KMS-11 (cell line): ENCODE measurements around the gene PRSS27.

Experiments
- H2AFZ ChIP-seq: fragments of 200-600 bp; sonication (generic); 2 replicates; pipeline ENCODE4 v1.6.1; 2016; ENCODE audit warnings: antibody characterized with exemption, mixed run types, low read depth
- H3K27ac ChIP-seq: fragments of 200-600 bp; sonication (generic); 2 replicates; pipeline ENCODE4 v1.6.1; 2016; ENCODE audit warnings: mild to moderate bottlenecking, mixed run types
- H3K27me3 ChIP-seq: fragments of 200-600 bp; sonication (generic); 2 replicates; pipeline ENCODE4 v1.6.1; 2017; ENCODE audit warnings: mild to moderate bottlenecking, low read depth, mixed run types, moderate library complexity; ENCODE audit not compliant: insufficient read depth
- H3K36me3 ChIP-seq: fragments of 200-600 bp; sonication (generic); 2 replicates; pipeline ENCODE4 v1.6.1; 2017; ENCODE audit warnings: mild to moderate bottlenecking, mixed run types; ENCODE audit not compliant: insufficient read depth
- H3K4me1 ChIP-seq: fragments of 200-600 bp; sonication (generic); 2 replicates; pipeline ENCODE4 v1.6.1; 2016; ENCODE audit warnings: mild to moderate bottlenecking, low read depth, mixed run types; ENCODE audit not compliant: poor library complexity, severe bottlenecking
- H3K4me2 ChIP-seq: fragments of 200-600 bp; sonication (generic); 2 replicates; pipeline ENCODE4 v1.7.0; 2016; ENCODE audit warnings: mild to moderate bottlenecking, mixed run types
- H3K4me3 ChIP-seq: fragments of 200-600 bp; sonication (generic); IDR thresholded peaks from 2 replicates; pipeline ENCODE4 v1.6.1; 2017; ENCODE audit warnings: low read depth, low read length, mixed read lengths; ENCODE audit not compliant: insufficient read depth
- H3K79me2 ChIP-seq: fragments of 200-600 bp; sonication (generic); 2 replicates; pipeline ENCODE4 v1.6.1; 2016; ENCODE audit warnings: low read depth, mixed run types; ENCODE audit not compliant: insufficient read depth
- H3K9ac ChIP-seq: fragments of 200-600 bp; sonication (generic); 2 replicates; pipeline ENCODE4 v1.6.1; 2016; ENCODE audit warnings: mild to moderate bottlenecking, mixed run types
- H4K20me1 ChIP-seq: fragments of 200-600 bp; sonication (generic); 2 replicates; pipeline ENCODE4 v1.6.1; 2016; ENCODE audit warnings: mild to moderate bottlenecking, mixed run types; ENCODE audit not compliant: insufficient read depth
- TF ChIP-seq, protein P1 (sequence below): fragments of 200-600 bp; sonication (generic); conservative IDR thresholded peaks from 2 replicates; pipeline ENCODE4 v1.6.1; 2017; ENCODE audit warnings: low read depth, mild to moderate bottlenecking, antibody characterized with exemption, low read length, moderate library complexity, mixed read lengths

The PRSS27 gene

DNA sequence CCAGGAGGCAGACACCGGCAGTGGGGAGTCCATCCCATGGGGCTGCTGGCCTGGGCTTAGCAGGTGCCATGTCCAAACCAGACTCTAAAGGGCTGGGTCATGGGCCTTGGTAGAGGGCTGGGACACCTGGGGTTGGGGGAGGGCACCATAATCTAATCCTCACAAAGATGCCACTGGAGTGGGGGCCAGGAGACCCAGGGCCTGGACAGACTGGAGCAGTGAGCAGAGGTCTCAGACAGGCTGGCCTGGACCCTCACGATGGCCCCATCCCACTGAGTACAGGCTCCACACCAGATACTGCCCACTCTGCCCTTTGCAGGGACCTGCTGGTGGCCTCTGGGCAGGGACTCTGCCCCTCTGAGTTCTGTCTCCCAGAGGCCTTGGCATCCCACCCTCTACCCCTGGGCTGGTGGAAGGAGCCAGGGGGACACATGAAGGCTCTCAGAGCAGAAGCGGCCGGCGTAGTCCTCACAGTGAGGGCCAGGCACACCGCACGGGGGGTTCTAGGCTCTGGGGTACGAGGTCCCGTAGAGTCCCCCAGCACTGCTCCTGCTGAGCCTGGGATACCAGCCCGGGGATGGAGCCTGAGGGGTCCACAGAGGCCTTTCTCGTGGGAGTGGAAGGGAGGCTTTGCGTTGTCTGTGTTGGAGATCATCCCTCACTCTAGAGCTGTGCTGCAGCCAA lies 22.4 kb upstream of the PRSS27 start:
- Histone ChIP-seq H3K4me1 (no peaks in the 10 kb centered on the region), H3K4me2 (no peak overlapping the region), H3K27me3 (0 out of 2 replicates have a peak, but pooled peaks cover 4% of the 10 kb centered on the region), H2AFZ (no peak overlapping the region), H3K9ac (no peak overlapping the region), H3K79me2 (no peaks in the 10 kb centered on the region), H3K36me3 (no peaks in the 10 kb centered on the region), H3K27ac (no peak overlapping the region), H4K20me1 (no peaks in the 10 kb centered on the region), H3K4me3 (no peak overlapping the region)
- TF ChIP-seq, protein P1, sequence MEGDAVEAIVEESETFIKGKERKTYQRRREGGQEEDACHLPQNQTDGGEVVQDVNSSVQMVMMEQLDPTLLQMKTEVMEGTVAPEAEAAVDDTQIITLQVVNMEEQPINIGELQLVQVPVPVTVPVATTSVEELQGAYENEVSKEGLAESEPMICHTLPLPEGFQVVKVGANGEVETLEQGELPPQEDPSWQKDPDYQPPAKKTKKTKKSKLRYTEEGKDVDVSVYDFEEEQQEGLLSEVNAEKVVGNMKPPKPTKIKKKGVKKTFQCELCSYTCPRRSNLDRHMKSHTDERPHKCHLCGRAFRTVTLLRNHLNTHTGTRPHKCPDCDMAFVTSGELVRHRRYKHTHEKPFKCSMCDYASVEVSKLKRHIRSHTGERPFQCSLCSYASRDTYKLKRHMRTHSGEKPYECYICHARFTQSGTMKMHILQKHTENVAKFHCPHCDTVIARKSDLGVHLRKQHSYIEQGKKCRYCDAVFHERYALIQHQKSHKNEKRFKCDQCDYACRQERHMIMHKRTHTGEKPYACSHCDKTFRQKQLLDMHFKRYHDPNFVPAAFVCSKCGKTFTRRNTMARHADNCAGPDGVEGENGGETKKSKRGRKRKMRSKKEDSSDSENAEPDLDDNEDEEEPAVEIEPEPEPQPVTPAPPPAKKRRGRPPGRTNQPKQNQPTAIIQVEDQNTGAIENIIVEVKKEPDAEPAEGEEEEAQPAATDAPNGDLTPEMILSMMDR, result no peak

DNA sequence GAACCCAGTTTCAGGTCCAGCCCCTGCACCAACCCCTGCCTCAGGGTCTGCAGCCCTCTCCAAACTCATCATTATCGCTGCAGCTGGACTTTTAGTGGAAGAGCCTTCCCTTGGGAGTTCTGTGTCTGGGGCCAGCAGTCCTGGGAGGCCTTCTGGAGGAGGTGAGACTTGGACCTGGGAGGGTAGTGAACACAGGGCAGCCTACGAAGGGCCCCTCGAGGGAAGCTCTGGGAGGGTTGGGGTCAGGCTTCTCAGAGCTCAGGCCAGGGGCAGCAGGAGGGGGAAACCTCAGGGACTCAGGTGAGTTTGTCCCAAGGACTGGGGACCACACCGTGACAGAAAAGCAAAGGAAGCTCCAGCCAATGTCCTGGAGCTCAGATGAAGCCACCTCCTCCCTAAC lies 21.1 kb upstream of the PRSS27 start:
- H4K20me1 ChIP-seq, result no peaks in the 10 kb centered on the region
- no peak overlapping the region for H3K9ac ChIP-seq
- no peak overlapping the region for H3K4me2 ChIP-seq
- 0 out of 2 replicates have a peak, but pooled peaks cover 4% of the 10 kb centered on the region for H3K27me3 ChIP-seq
- no peaks in the 10 kb centered on the region for H3K79me2 ChIP-seq
- no peaks in the 10 kb centered on the region for H3K4me1 ChIP-seq
- no peak overlapping the region for H3K27ac ChIP-seq
- TF ChIP-seq, protein P1, result no peak
- H2AFZ ChIP-seq, result no peak overlapping the region
- no peak overlapping the region for H3K4me3 ChIP-seq
- no peaks in the 10 kb centered on the region for H3K36me3 ChIP-seq

DNA sequence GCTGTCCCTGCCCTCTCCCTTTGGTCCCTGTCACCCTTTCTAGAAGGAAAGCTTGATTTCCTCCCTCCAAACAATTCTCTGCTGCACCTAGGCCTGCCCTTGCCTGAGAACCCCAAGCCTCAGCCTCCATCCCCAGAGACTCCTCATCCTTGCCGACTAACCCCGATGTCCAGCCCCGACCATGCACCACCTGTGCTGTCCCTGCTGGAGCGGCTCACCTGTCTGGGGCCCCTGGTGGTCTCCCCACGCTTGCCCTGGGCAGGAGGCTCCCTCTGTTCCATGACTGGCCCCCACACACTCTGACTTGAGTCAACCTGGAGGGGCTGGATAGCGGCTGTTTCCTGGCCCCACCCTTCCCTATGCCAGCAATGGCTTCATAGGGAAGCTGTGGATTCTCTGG lies 20.5 kb upstream of the PRSS27 start:
- Histone ChIP-seq H3K4me1 (no peaks in the 10 kb centered on the region), H4K20me1 (no peaks in the 10 kb centered on the region), H3K79me2 (no peaks in the 10 kb centered on the region), H3K27ac (no peak overlapping the region), H3K4me3 (no peak overlapping the region), H3K4me2 (no peak overlapping the region), H3K27me3 (0 out of 2 replicates have a peak, but pooled peaks cover 4% of the 10 kb centered on the region), H3K9ac (no peak overlapping the region), H2AFZ (no peak overlapping the region), H3K36me3 (no peaks in the 10 kb centered on the region)
- TF ChIP-seq, protein P1, result no peak

DNA sequence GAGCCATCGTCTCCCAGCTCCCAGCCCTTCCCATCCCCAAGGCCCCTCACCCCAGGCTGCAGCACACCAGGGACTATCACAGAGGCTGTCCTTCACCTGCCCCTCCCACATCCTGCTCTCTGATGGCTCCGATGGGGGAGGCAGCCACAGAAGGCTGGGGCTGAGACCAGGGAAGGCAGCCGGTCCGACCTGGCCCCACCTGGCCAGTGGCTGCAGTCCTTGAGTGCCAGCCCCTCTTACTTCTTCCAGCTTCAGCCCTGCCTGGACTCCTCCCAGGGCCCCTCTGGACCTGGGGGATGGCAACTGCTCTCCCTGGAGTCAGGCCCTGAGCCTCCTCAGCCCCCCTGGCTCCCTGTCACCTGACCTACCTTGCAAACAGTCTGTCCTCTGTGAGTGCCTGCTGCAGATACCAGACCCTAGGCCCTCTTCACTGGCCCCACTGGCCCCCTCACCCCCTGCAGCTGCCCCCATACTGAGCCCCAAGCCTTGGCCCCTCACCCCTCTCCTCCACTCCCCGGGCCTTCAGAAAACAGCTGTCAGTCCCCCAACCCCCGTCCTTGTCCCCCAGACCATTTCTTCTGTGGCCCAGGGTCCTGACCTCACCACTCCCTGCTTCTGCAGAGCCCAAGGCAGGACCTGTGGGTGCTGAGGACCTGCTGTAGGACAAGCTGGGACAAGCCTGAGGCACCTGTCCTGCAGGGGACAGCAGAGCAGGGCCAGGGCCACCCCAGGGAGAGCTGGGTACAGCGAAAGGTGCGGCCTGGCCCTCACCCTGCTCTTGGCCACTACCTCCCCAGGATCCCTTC lies 19.8 kb upstream of the PRSS27 start:
- H3K4me3 ChIP-seq, result no peak overlapping the region
- H3K4me2 ChIP-seq, result no peak overlapping the region
- no peaks in the 10 kb centered on the region for H4K20me1 ChIP-seq
- no peak overlapping the region for H2AFZ ChIP-seq
- H3K4me1 ChIP-seq, result no peaks in the 10 kb centered on the region
- H3K9ac ChIP-seq, result no peak overlapping the region
- H3K27ac ChIP-seq, result no peak overlapping the region
- no peaks in the 10 kb centered on the region for H3K36me3 ChIP-seq
- TF ChIP-seq, protein P1, result no peak
- H3K79me2 ChIP-seq, result no peaks in the 10 kb centered on the region
- no peaks in the 10 kb centered on the region for H3K27me3 ChIP-seq
